ENCODE results near the gene ADGRB3.

ADGRB3 gene

DNA sequence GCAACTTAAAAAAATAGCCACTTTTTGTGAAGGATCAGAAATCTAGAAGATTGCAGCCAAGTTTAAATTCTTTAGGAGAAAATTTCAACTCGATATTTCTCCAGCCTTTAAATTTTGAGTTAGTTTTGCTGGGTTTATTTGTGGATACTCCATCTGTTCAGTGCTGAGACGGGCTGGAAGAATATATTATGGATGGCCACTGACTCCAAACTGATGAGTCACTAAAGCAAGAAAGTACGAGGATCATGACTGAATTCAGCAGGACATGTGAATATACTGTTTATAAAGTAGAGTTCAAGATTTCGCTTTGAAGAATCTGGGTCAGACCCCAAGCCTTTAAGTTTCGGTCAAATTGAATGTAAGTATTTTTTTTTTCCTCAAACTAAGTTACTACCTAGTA lies 199.5 kb downstream of the ADGRB3 start:
- H3K79me1 ChIP-seq (replicated peaks; ENCODE audit: low read length, poor library complexity, severe bottlenecking), result no peaks in the 10 kb centered on the region
- no peaks in the 10 kb centered on the region for H3K4me1 ChIP-seq (ENCODE audit: control insufficient read depth, insufficient read depth, low read depth, low read length)
- peak; percentile 42 for DNase-seq
- H2AK5ac ChIP-seq (ENCODE audit: low read length, severe bottlenecking), result no peak overlapping the region
- H3K23ac ChIP-seq (ENCODE audit: low read length in 2 of 2), result no peak overlapping the region
- no peak overlapping the region for H3K14ac ChIP-seq (ENCODE audit: low read length in 2 of 2)
- H3K4me3 ChIP-seq (ENCODE audit: insufficient read depth in 1 of 2, low read depth in 1 of 2, low read length in 2 of 2), result no peak overlapping the region
- H3K27me3 ChIP-seq (ENCODE audit: control insufficient read depth in 1 of 2, insufficient read depth in 1 of 2, low read length in 2 of 2), result no peaks in the 10 kb centered on the region
- H3K4me2 ChIP-seq (ENCODE audit: low read length, poor library complexity, severe bottlenecking), result no peak overlapping the region
- no peak overlapping the region for H4K91ac ChIP-seq (ENCODE audit: low read length)
- H3K18ac ChIP-seq (ENCODE audit: low read depth in 1 of 2, low read length in 2 of 2), result no peak overlapping the region
- no peak overlapping the region for H3K4ac ChIP-seq (ENCODE audit: low read depth in 1 of 2, low read length in 2 of 2)
- H2BK12ac ChIP-seq (ENCODE audit: low read length in 2 of 2), result no peak overlapping the region
- H3K9ac ChIP-seq (ENCODE audit: low read length), result no peak overlapping the region
- no peak overlapping the region for H4K8ac ChIP-seq (ENCODE audit: low read length)
- no peaks in the 10 kb centered on the region for H3K36me3 ChIP-seq (ENCODE audit: control insufficient read depth in 1 of 2, insufficient read depth in 2 of 2, low read depth in 1 of 2, low read length in 2 of 2)
- H2BK5ac ChIP-seq (ENCODE audit: low read depth, low read length, poor library complexity, severe bottlenecking), result no peak overlapping the region
- no peak overlapping the region for H2BK15ac ChIP-seq (ENCODE audit: low read depth, poor library complexity, severe bottlenecking)
- H2BK120ac ChIP-seq (ENCODE audit: low read depth, low read length), result no peak overlapping the region
- WGBS, result 61% methylated on average over 4 of the region's 5 CpGs
- H2AFZ ChIP-seq (ENCODE audit: low read depth, low read length), result no peak overlapping the region
- H3K27ac ChIP-seq (ENCODE audit: low read length, poor library complexity, severe bottlenecking), result no peak overlapping the region
- H3K9me3 ChIP-seq (ENCODE audit: control insufficient read depth, low read length), result no peaks in the 10 kb centered on the region

- H3K9ac ChIP-seq (ENCODE audit: low read length), result no peak overlapping the region
- no peak overlapping the region for H3K18ac ChIP-seq (ENCODE audit: low read depth in 1 of 2, low read length in 2 of 2)
Measured at GRCh38 chr6:68838571-68838970, 203.5 kb downstream of the ADGRB3 start.

GRCh38 chr6:68852791-68853190 lies 217.7 kb downstream of the ADGRB3 start:
- Histone ChIP-seq H3K18ac (ENCODE audit: low read depth in 1 of 2, low read length in 2 of 2) (no peak overlapping the region), H3K4me2 (ENCODE audit: low read length, poor library complexity, severe bottlenecking) (no peak overlapping the region), H3K79me1 (replicated peaks; ENCODE audit: low read length, poor library complexity, severe bottlenecking) (no peaks in the 10 kb centered on the region), H2BK12ac (ENCODE audit: low read length in 2 of 2) (no peak overlapping the region), H3K27ac (ENCODE audit: low read length, poor library complexity, severe bottlenecking) (no peak overlapping the region), H3K9me3 (ENCODE audit: control insufficient read depth, low read length) (peaks cover under 1% of the 10 kb centered on the region), H2AK5ac (ENCODE audit: low read length, severe bottlenecking) (no peak overlapping the region), H3K23ac (ENCODE audit: low read length in 2 of 2) (no peak overlapping the region), H4K8ac (ENCODE audit: low read length) (no peak overlapping the region), H3K4me3 (ENCODE audit: insufficient read depth in 1 of 2, low read depth in 1 of 2, low read length in 2 of 2) (no peak overlapping the region), H4K91ac (ENCODE audit: low read length) (no peak overlapping the region), H3K27me3 (ENCODE audit: control insufficient read depth in 1 of 2, insufficient read depth in 1 of 2, low read length in 2 of 2) (no peaks in the 10 kb centered on the region), H3K36me3 (ENCODE audit: control insufficient read depth in 1 of 2, insufficient read depth in 2 of 2, low read depth in 1 of 2, low read length in 2 of 2) (no peaks in the 10 kb centered on the region), H3K14ac (ENCODE audit: low read length in 2 of 2) (no peak overlapping the region), H2AFZ (ENCODE audit: low read depth, low read length) (no peak overlapping the region), H3K9ac (ENCODE audit: low read length) (no peak overlapping the region), H2BK120ac (ENCODE audit: low read depth, low read length) (no peak overlapping the region), H3K4ac (ENCODE audit: low read depth in 1 of 2, low read length in 2 of 2) (no peak overlapping the region), H2BK5ac (ENCODE audit: low read depth, low read length, poor library complexity, severe bottlenecking) (no peak overlapping the region), H3K4me1 (ENCODE audit: control insufficient read depth, insufficient read depth, low read depth, low read length) (no peaks in the 10 kb centered on the region), H2BK15ac (ENCODE audit: low read depth, poor library complexity, severe bottlenecking) (no peak overlapping the region)
- DNase-seq, result no peak

More at GRCh38 chr6:68838571-68838970, 203.5 kb downstream of the ADGRB3 start:
- Histone ChIP-seq H2BK15ac (ENCODE audit: low read depth, poor library complexity, severe bottlenecking) (no peak overlapping the region), H4K91ac (ENCODE audit: low read length) (no peak overlapping the region), H3K27ac (ENCODE audit: low read length, poor library complexity, severe bottlenecking) (no peak overlapping the region), H3K4me2 (ENCODE audit: low read length, poor library complexity, severe bottlenecking) (no peak overlapping the region), H2BK12ac (ENCODE audit: low read length in 2 of 2) (no peak overlapping the region), H2BK5ac (ENCODE audit: low read depth, low read length, poor library complexity, severe bottlenecking) (no peak overlapping the region), H3K4me3 (ENCODE audit: insufficient read depth in 1 of 2, low read depth in 1 of 2, low read length in 2 of 2) (no peak overlapping the region), H3K79me1 (replicated peaks; ENCODE audit: low read length, poor library complexity, severe bottlenecking) (no peaks in the 10 kb centered on the region), H3K36me3 (ENCODE audit: control insufficient read depth in 1 of 2, insufficient read depth in 2 of 2, low read depth in 1 of 2, low read length in 2 of 2) (no peaks in the 10 kb centered on the region), H3K23ac (ENCODE audit: low read length in 2 of 2) (no peak overlapping the region), H2AK5ac (ENCODE audit: low read length, severe bottlenecking) (no peak overlapping the region), H2BK120ac (ENCODE audit: low read depth, low read length) (no peak overlapping the region), H3K9me3 (ENCODE audit: control insufficient read depth, low read length) (peaks cover 2% of the 10 kb centered on the region), H3K14ac (ENCODE audit: low read length in 2 of 2) (no peak overlapping the region), H2AFZ (ENCODE audit: low read depth, low read length) (no peak overlapping the region), H3K4ac (ENCODE audit: low read depth in 1 of 2, low read length in 2 of 2) (no peak overlapping the region), H3K4me1 (ENCODE audit: control insufficient read depth, insufficient read depth, low read depth, low read length) (no peaks in the 10 kb centered on the region), H4K8ac (ENCODE audit: low read length) (no peak overlapping the region), H3K27me3 (ENCODE audit: control insufficient read depth in 1 of 2, insufficient read depth in 1 of 2, low read length in 2 of 2) (no peaks in the 10 kb centered on the region)
- DNase-seq, result no peak

GRCh38 chr6:68859233-68859632 lies 224.2 kb downstream of the ADGRB3 start:
- Histone ChIP-seq H3K27ac (ENCODE audit: low read length, poor library complexity, severe bottlenecking) (no peak overlapping the region), H3K18ac (ENCODE audit: low read depth in 1 of 2, low read length in 2 of 2) (no peak overlapping the region), H2BK12ac (ENCODE audit: low read length in 2 of 2) (no peak overlapping the region), H3K9me3 (ENCODE audit: control insufficient read depth, low read length) (peaks cover 21% of the 10 kb centered on the region), H4K91ac (ENCODE audit: low read length) (no peak overlapping the region), H3K9ac (ENCODE audit: low read length) (no peak overlapping the region), H3K4ac (ENCODE audit: low read depth in 1 of 2, low read length in 2 of 2) (no peak overlapping the region), H3K14ac (ENCODE audit: low read length in 2 of 2) (no peak overlapping the region), H2BK120ac (ENCODE audit: low read depth, low read length) (no peak overlapping the region), H2BK15ac (ENCODE audit: low read depth, poor library complexity, severe bottlenecking) (no peak overlapping the region), H3K23ac (ENCODE audit: low read length in 2 of 2) (no peak overlapping the region), H3K36me3 (ENCODE audit: control insufficient read depth in 1 of 2, insufficient read depth in 2 of 2, low read depth in 1 of 2, low read length in 2 of 2) (no peaks in the 10 kb centered on the region), H2BK5ac (ENCODE audit: low read depth, low read length, poor library complexity, severe bottlenecking) (no peak overlapping the region), H3K79me1 (replicated peaks; ENCODE audit: low read length, poor library complexity, severe bottlenecking) (no peaks in the 10 kb centered on the region), H3K4me3 (ENCODE audit: insufficient read depth in 1 of 2, low read depth in 1 of 2, low read length in 2 of 2) (no peak overlapping the region), H3K27me3 (ENCODE audit: control insufficient read depth in 1 of 2, insufficient read depth in 1 of 2, low read length in 2 of 2) (no peaks in the 10 kb centered on the region), H3K4me2 (ENCODE audit: low read length, poor library complexity, severe bottlenecking) (no peak overlapping the region), H2AFZ (ENCODE audit: low read depth, low read length) (no peak overlapping the region), H3K4me1 (ENCODE audit: control insufficient read depth, insufficient read depth, low read depth, low read length) (no peaks in the 10 kb centered on the region), H4K8ac (ENCODE audit: low read length) (no peak overlapping the region), H2AK5ac (ENCODE audit: low read length, severe bottlenecking) (no peak overlapping the region)
- DNase-seq, result no peak
- no CpG with 5 or more reads among the region's 1 CpG for WGBS
